ENCODE results near the gene GPHB5.

- no peak for TF ChIP-seq POLR2A (IDR thresholded peaks at IDR 0.05)
- no peak for TF ChIP-seq CTCF (IDR thresholded peaks at IDR 0.05)
Observed at GRCh38 chr14:63296060-63296563, 22.6 kb downstream of the GPHB5 start.
